ENCODE results near the gene PPM1E. TPM values are rescaled to one million over a fixed set of nuclear protein-coding genes. Genes with fewer than 3 reads are reported as not detected.
A peak's percentile ranks its signal among the peaks of the same experiment; 100 is the strongest.

Gene PPM1E
- total and polyA plus RNA-seq, 2 of the 4 experiments (the other 2 are of a cell fraction) = under 0.01 to 0.05 TPM

GRCh38 chr17:58995247-58995940, 239.7 kb downstream of the PPM1E start:
- Histone ChIP-seq H3K9ac (ENCODE audit: low read depth, low read length) (no peak overlapping the region), H3K27me3 (ENCODE audit: control insufficient read depth, insufficient read depth, low read length) (no peaks in the 10 kb centered on the region), H3K4me2 (ENCODE audit: low read depth, low read length) (no peak overlapping the region), H2BK15ac (ENCODE audit: low read depth, low read length) (no peak overlapping the region), H2BK20ac (ENCODE audit: low read depth, low read length) (no peak overlapping the region), H3K9me1 (ENCODE audit: insufficient read depth, low read length) (no peaks in the 10 kb centered on the region; the same call in 1 of the 2 replicates), H4K8ac (ENCODE audit: low read depth in 2 of 2, low read length in 2 of 2) (no peak overlapping the region), H3K18ac (ENCODE audit: low read depth, low read length) (no peak overlapping the region), H4K5ac (ENCODE audit: low read depth, low read length) (no peak overlapping the region), H3K36me3 (ENCODE audit: control insufficient read depth, insufficient read depth, low read length) (peaks cover 3% of the 10 kb centered on the region), H3K9me3 (ENCODE audit: control insufficient read depth, insufficient read depth, low read length) (no peaks in the 10 kb centered on the region), H3K27ac (ENCODE audit: insufficient read depth, low read length) (no peak overlapping the region), H3K14ac (replicated peaks; ENCODE audit: low read depth, low read length) (no peak overlapping the region), H2BK5ac (ENCODE audit: low read depth, low read length, poor library complexity, severe bottlenecking) (no peak overlapping the region), H2AFZ (replicated peaks; ENCODE audit: low read length, poor library complexity) (no peak overlapping the region), H3K23ac (ENCODE audit: low read depth, low read length) (no peak overlapping the region), H3K4me1 (ENCODE audit: control insufficient read depth, insufficient read depth, low read length) (peaks cover 11% of the 10 kb centered on the region), H2AK5ac (ENCODE audit: low read depth, low read length) (no peak overlapping the region), H4K91ac (ENCODE audit: insufficient read depth, low read depth, low read length) (no peak overlapping the region), H4K20me1 (ENCODE audit: insufficient read depth, low read length) (no peaks in the 10 kb centered on the region), H2AK9ac (replicated peaks; ENCODE audit: low read depth, low read length, poor library complexity) (no peak overlapping the region), H3K56ac (ENCODE audit: extremely low read depth, insufficient read depth, low read length) (no peak overlapping the region), H3K79me1 (ENCODE audit: low read depth in 1 of 2, low read length in 2 of 2) (peaks cover 0 to 6% of the 10 kb centered on the region in 2 experiments; a peak in 1 of 4 replicates), H3K4me3 (ENCODE audit: insufficient read depth, low read depth, low read length) (no peak overlapping the region), H2BK120ac (ENCODE audit: low read depth, low read length) (no peak overlapping the region; the same call in 1 of the 2 replicates), H3K4ac (ENCODE audit: low read depth, low read length) (no peak overlapping the region)
- 100% methylated on average over 3 of the region's 7 CpGs; no CpG with 5 or more reads in 1 of the 2 experiments for WGBS, 2 experiments (ENCODE audit: extremely low coverage in 2 of 2, insufficient read length in 1 of 2)
- ATAC-seq (ENCODE audit: low read depth) = no peak
- DNase-seq = peak; percentile 67
- BruUV-seq (replicated peaks) = no TSS peak
- TF ChIP-seq POLR2A (IDR thresholded peaks at IDR 0.05; ENCODE audit: low read depth, low read length) (no peak), SMC3 (IDR thresholded peaks at IDR 0.05; ENCODE audit: low read depth, low read length) (no peak), RCOR1 (IDR thresholded peaks at IDR 0.05; ENCODE audit: insufficient replicate concordance, low read length) (no peak), RFX5 (IDR thresholded peaks at IDR 0.05; ENCODE audit: low read depth, low read length) (no peak), CEBPB (IDR thresholded peaks at IDR 0.05; ENCODE audit: low read depth, low read length) (no peak), BHLHE40 (IDR thresholded peaks at IDR 0.05; ENCODE audit: low read depth, low read length) (no peak), NFE2L2 (IDR thresholded peaks at IDR 0.05; ENCODE audit: low read depth, low read length) (no peak), FOS (IDR thresholded peaks at IDR 0.05; ENCODE audit: low read depth, low read length) (no peak), CTCF (conservative IDR thresholded peaks at IDR 0.05; ENCODE audit: low read depth, low read length) (no peak), ELK1 (IDR thresholded peaks at IDR 0.05; ENCODE audit: borderline replicate concordance, low read depth, low read length) (no peak), USF2 (IDR thresholded peaks at IDR 0.05; ENCODE audit: low read depth, low read length) (no peak), CHD1 (IDR thresholded peaks at IDR 0.05; ENCODE audit: low read depth, low read length) (no peak), MAZ (IDR thresholded peaks at IDR 0.05; ENCODE audit: borderline replicate concordance, low read depth, low read length) (no peak)
- dilution Hi-C loops (cut with HindIII; ENCODE audit: low sequenced_read_pairs, unreplicated experiment) (no loop called here), intact Hi-C loops (cut with micrococcal nuclease) (no loop called here), in situ Hi-C loops (cut with MboI; ENCODE audit: low sequenced_read_pairs) (loop anchor here (5.0 kb wide), 1 partner anchor 473 kb away; no protein-coding TSS in a partner anchor)
- ChIA-PET POLR2A (ENCODE audit: unreplicated experiment) (no interaction called here), CTCF (interaction anchor here (0.6 to 0.8 kb wide), 2 partner anchors 216 to 407 kb away, joined by 3 to 4 read pairs; no protein-coding TSS in a partner anchor)

Data from IMR-90 (cell line).